ENCODE measurements around the gene LPCAT3.

- no peak for TF ChIP-seq CTCF (CRISPR knock-in tag; IDR thresholded peaks at IDR 0.05)
- TF ChIP-seq ETV5 (CRISPR knock-in tag; IDR thresholded peaks at IDR 0.05; ENCODE audit: borderline replicate concordance) = no peak
- no peak for TF ChIP-seq KLF6 (CRISPR knock-in tag; IDR thresholded peaks at IDR 0.05)
- no peak for TF ChIP-seq LRRFIP1 (CRISPR knock-in tag; conservative IDR thresholded peaks at IDR 0.05)
- TF ChIP-seq SP2 (CRISPR knock-in tag; IDR thresholded peaks at IDR 0.05) = no peak
- no peak for TF ChIP-seq ZNF407 (CRISPR knock-in tag; IDR thresholded peaks at IDR 0.05; ENCODE audit: not compliant biosample characterization)
- TF ChIP-seq MAFF (IDR thresholded peaks at IDR 0.05; ENCODE audit: low read depth, low read length) = no peak
These were observed 62.1 kb downstream of the LPCAT3 start for GRCh38 chr12:6956021-6956727.

Data from HepG2 (cell line).